ENCODE results near the gene RASGRP4.

DNA sequence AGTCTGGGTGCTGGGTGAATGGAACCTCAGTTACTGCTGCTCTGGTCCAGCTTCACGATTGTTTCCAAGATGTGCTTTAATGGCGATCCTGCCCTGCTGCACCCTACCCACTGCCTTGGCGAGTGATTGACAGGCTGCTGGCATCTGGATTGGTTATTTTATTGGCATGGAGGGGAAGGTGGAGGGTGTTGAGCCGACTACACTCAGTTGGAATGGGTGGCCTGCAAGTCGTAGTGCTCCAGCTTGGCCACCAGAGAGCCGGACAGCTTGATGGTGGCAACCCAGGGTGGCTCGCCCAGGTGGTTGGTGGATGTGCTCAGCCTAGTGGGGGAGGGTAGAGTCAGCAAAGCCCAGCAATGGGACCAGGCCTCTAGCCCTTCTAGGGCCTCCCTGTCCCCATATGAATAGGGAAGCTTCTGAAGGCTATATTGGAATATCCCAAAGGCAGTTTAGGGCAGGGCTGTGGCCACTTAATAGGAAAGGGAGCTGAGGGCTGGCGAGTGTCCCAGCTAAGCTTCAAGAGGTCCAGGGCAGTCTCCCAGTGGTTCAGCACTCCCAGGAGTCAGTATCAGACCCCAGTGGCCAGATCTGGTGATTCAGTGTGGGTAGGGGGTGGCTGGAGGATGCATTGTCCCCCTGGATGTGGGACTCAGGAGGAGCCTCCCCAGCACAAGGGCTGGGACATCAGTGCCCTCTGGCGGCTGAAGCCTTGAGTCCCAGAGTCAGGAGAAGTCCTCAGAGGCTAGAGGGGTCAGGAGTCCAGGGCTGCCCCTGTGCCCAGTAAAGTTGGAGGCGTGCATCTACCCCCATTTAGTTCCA lies 41.6 kb downstream of the RASGRP4 start:
- TF ChIP-seq, protein P1, sequence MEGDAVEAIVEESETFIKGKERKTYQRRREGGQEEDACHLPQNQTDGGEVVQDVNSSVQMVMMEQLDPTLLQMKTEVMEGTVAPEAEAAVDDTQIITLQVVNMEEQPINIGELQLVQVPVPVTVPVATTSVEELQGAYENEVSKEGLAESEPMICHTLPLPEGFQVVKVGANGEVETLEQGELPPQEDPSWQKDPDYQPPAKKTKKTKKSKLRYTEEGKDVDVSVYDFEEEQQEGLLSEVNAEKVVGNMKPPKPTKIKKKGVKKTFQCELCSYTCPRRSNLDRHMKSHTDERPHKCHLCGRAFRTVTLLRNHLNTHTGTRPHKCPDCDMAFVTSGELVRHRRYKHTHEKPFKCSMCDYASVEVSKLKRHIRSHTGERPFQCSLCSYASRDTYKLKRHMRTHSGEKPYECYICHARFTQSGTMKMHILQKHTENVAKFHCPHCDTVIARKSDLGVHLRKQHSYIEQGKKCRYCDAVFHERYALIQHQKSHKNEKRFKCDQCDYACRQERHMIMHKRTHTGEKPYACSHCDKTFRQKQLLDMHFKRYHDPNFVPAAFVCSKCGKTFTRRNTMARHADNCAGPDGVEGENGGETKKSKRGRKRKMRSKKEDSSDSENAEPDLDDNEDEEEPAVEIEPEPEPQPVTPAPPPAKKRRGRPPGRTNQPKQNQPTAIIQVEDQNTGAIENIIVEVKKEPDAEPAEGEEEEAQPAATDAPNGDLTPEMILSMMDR (conservative IDR thresholded peaks at IDR 0.05 in 1 of 2, IDR thresholded peaks at IDR 0.05 in 1 of 2; ENCODE audit: low read depth in 1 of 2, low read length in 2 of 2) = peak; percentile 8 to 50
- no peak for TF ChIP-seq EZH2 (IDR thresholded peaks at IDR 0.05; ENCODE audit: low read length, missing control alignments)
